Inflammatory macrophage treated with lipopolysaccharide for 1 hour (primary cell): Measurements from ENCODE around the gene PAX4.
"Not testable (repeated sequence)": the region's sequence is repeated elsewhere in the genome, so short reads cannot be mapped to it uniquely, and the experiment has no call there.

Source experiments
- DNase-seq, 2 donors: peaks; one replicate each; pipeline ENCODE4 v3.0.0-alpha.2; 2020 to 2022

PAX4 gene

GRCh38 chr7:127584648-127585043 lies 33.3 kb downstream of the PAX4 start:
- DNase-seq: no peak

GRCh38 chr7:127582361-127582760 lies 35.6 kb downstream of the PAX4 start:
- DNase-seq: no peak

- DNase-seq: no peak
Measured at GRCh38 chr7:127581716-127582115, 36.2 kb downstream of the PAX4 start.

- no peak for DNase-seq
Measured at GRCh38 chr7:127580612-127581011, 37.3 kb downstream of the PAX4 start.

GRCh38 chr7:127578711-127579275 lies 39.1 kb downstream of the PAX4 start:
- DNase-seq: no peak

GRCh38 chr7:127578036-127578684 lies 39.8 kb downstream of the PAX4 start:
- DNase-seq: no peak

GRCh38 chr7:127571741-127572505 lies 46.0 kb downstream of the PAX4 start:
- no peak for DNase-seq

GRCh38 chr7:127568034-127568433 lies 49.9 kb downstream of the PAX4 start:
- not testable (repeated sequence) for DNase-seq

- DNase-seq: no peak
Measured at GRCh38 chr7:127566242-127566641, 51.7 kb downstream of the PAX4 start.
